Hematopoietic multipotent progenitor cell treated with erythropoietin and hydrocortisone succinate and interleukin-3 and kit ligand, for 17 days (in vitro differentiated cells): Measurements from ENCODE around the gene ST6GALNAC2.

Source experiments
- DNase-seq: peaks from one replicate; pipeline ENCODE4 v3.0.0-alpha.2; 2015; ENCODE audit warnings: low spot score

The ST6GALNAC2 gene

GRCh38 chr17:76599694-76600460 is 14.2 kb upstream of the ST6GALNAC2 start:
- no peak for DNase-seq

GRCh38 chr17:76598004-76598439 is 12.4 kb upstream of the ST6GALNAC2 start:
- no peak for DNase-seq

GRCh38 chr17:76597156-76598003 is 11.7 kb upstream of the ST6GALNAC2 start:
- DNase-seq = no peak

- DNase-seq = no peak
Measured at GRCh38 chr17:76594690-76595089, 9.0 kb upstream of the ST6GALNAC2 start.

- DNase-seq = no peak
Measured at GRCh38 chr17:76593959-76594358, 8.3 kb upstream of the ST6GALNAC2 start.

- DNase-seq = no peak
Measured at GRCh38 chr17:76593384-76593826, 7.7 kb upstream of the ST6GALNAC2 start.

GRCh38 chr17:76588182-76588581 is 2.5 kb upstream of the ST6GALNAC2 start:
- DNase-seq = no peak

GRCh38 chr17:76586741-76587487 is 1.3 kb upstream of the ST6GALNAC2 start:
- DNase-seq = no peak

- DNase-seq = no peak
Measured at GRCh38 chr17:76585033-76585648, 519 bp downstream of the ST6GALNAC2 start.

GRCh38 chr17:76584427-76585032 is 1.1 kb downstream of the ST6GALNAC2 start:
- no peak for DNase-seq

GRCh38 chr17:76582660-76583059 is 3.0 kb downstream of the ST6GALNAC2 start:
- no peak for DNase-seq

- no peak for DNase-seq
Measured at GRCh38 chr17:76581515-76581914, 4.1 kb downstream of the ST6GALNAC2 start.

GRCh38 chr17:76579281-76579680 is 6.4 kb downstream of the ST6GALNAC2 start:
- no peak for DNase-seq

GRCh38 chr17:76578376-76578775 is 7.3 kb downstream of the ST6GALNAC2 start:
- DNase-seq = no peak

GRCh38 chr17:76577876-76578275 is 7.8 kb downstream of the ST6GALNAC2 start:
- no peak for DNase-seq

- no peak for DNase-seq
Measured at GRCh38 chr17:76576189-76576588, 9.5 kb downstream of the ST6GALNAC2 start.

GRCh38 chr17:76575570-76575969 is 10.1 kb downstream of the ST6GALNAC2 start:
- no peak for DNase-seq

GRCh38 chr17:76574166-76574565 is 11.5 kb downstream of the ST6GALNAC2 start:
- DNase-seq = no peak

- no peak for DNase-seq
Measured at GRCh38 chr17:76573096-76573495, 12.6 kb downstream of the ST6GALNAC2 start.

- DNase-seq = no peak
Measured at GRCh38 chr17:76572201-76572910, 13.3 kb downstream of the ST6GALNAC2 start.
